ENCODE data around the gene FOXL3.

- no peak for TF ChIP-seq CTCF (IDR thresholded peaks at IDR 0.05)
- TF ChIP-seq POLR2A (IDR thresholded peaks at IDR 0.05) = no peak
These were observed 49.7 kb downstream of the FOXL3 start for GRCh38 chr7:339696-340095.

Data from right lobe of liver (tissue), 4 donors.